H1 (cell line): Measurements from ENCODE around the gene SLC7A11.

Experiments used
- BCL11A ChIP-seq, 2 experiments: IDR thresholded peaks; one replicate each; pipeline ENCODE4 v1.6.1; 2011; ENCODE audit warnings: low read depth in 2 of 2, low read length in 2 of 2, mild to moderate bottlenecking in 2 of 2
- CREB1 ChIP-seq: IDR thresholded peaks from 2 replicates; pipeline ENCODE4 v1.6.1; 2012; ENCODE audit warnings: inconsistent platforms
- EZH2 ChIP-seq: fragments of 200-600 bp; sonication (generic); IDR thresholded peaks from 2 replicates; pipeline ENCODE4 v1.7.1; 2012; ENCODE audit warnings: low read depth, mild to moderate bottlenecking, moderate library complexity, low read length, inconsistent platforms; ENCODE audit not compliant: severe bottlenecking
- HDAC2 ChIP-seq, 2 experiments: fragments of 300-600 bp in 1 of 2; sonication (generic) in 1 of 2; IDR thresholded peaks; 2 replicates each; pipeline ENCODE4 v1.6.1; 2011 to 2012; ENCODE audit warnings: low read depth in 2 of 2, low read length in 2 of 2, mild to moderate bottlenecking in 2 of 2, moderate library complexity in 2 of 2, borderline replicate concordance in 1 of 2, inconsistent platforms in 1 of 2
- POLR2A ChIP-seq, 2 experiments: IDR thresholded peaks; 1 replicate in 1 of 2; 2 replicates in 1 of 2; pipeline ENCODE4 v1.6.1; 2011; ENCODE audit warnings: low read depth in 2 of 2, low read length in 2 of 2, mild to moderate bottlenecking in 2 of 2; ENCODE audit errors: control extremely low read depth in 1 of 2
- POLR2AphosphoS5 ChIP-seq: IDR thresholded peaks from 2 replicates; pipeline ENCODE4 v1.6.1; 2011; ENCODE audit warnings: low read depth, low read length
- SP1 ChIP-seq: IDR thresholded peaks from 2 replicates; pipeline ENCODE4 v1.6.1; 2011; ENCODE audit warnings: low read depth, low read length
- ZNF274 ChIP-seq: IDR thresholded peaks from 2 replicates; pipeline ENCODE4 v1.7.0; 2012; ENCODE audit warnings: low read length, borderline replicate concordance; ENCODE audit errors: extremely low read depth
- TF ChIP-seq, protein P1 (sequence below), 3 experiments: IDR thresholded peaks; 1 replicate in 2 of 3; 2 replicates in 1 of 3; pipeline versions ENCODE4 v1.5.1 to v1.6.1; 2011; ENCODE audit warnings: low read length in 3 of 3, mild to moderate bottlenecking in 3 of 3, inconsistent platforms in 2 of 3, low read depth in 1 of 3, moderate library complexity in 1 of 3; ENCODE audit not compliant: insufficient read depth in 1 of 3; ENCODE audit errors: control extremely low read depth in 1 of 3

DNA sequence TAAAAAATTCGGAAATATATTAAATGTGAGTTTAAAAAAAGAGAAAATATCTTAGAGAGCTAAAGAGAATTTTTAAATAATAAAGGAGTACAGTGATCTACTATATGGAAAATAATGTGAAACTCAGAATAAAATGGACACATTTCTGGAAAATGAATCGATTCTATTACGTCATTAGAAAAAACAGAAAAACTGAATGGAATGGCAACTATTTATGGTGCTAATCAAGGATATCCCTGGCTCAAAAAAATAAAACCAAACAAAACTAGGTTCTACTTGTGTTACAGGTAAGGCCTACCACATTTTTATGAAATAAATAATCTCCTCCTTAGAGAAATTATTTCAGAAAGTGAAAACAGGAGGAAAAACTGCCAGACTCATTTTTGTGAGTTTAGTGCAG is 5.5 kb upstream of the SLC7A11 start:
- TF ChIP-seq, protein P1, sequence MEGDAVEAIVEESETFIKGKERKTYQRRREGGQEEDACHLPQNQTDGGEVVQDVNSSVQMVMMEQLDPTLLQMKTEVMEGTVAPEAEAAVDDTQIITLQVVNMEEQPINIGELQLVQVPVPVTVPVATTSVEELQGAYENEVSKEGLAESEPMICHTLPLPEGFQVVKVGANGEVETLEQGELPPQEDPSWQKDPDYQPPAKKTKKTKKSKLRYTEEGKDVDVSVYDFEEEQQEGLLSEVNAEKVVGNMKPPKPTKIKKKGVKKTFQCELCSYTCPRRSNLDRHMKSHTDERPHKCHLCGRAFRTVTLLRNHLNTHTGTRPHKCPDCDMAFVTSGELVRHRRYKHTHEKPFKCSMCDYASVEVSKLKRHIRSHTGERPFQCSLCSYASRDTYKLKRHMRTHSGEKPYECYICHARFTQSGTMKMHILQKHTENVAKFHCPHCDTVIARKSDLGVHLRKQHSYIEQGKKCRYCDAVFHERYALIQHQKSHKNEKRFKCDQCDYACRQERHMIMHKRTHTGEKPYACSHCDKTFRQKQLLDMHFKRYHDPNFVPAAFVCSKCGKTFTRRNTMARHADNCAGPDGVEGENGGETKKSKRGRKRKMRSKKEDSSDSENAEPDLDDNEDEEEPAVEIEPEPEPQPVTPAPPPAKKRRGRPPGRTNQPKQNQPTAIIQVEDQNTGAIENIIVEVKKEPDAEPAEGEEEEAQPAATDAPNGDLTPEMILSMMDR (IDR thresholded peaks at IDR 0.05; ENCODE audit: control extremely low read depth in 1 of 3, insufficient read depth in 1 of 3, low read depth in 1 of 3, low read length in 3 of 3) = no peak
- TF ChIP-seq SP1 (no peak), POLR2A (IDR thresholded peaks at IDR 0.05; ENCODE audit: control extremely low read depth in 1 of 2, low read depth in 2 of 2, low read length in 2 of 2) (no peak), ZNF274 (no peak), EZH2 (no peak), HDAC2 (IDR thresholded peaks at IDR 0.05; ENCODE audit: borderline replicate concordance in 1 of 2, low read depth in 2 of 2, low read length in 2 of 2) (no peak), POLR2AphosphoS5 (no peak), BCL11A (IDR thresholded peaks at IDR 0.05; ENCODE audit: low read depth in 2 of 2, low read length in 2 of 2) (no peak), CREB1 (no peak)
